NCI-H748 (cell line): ENCODE data around the gene CACNA1B.

Source experiments
- DNase-seq: peaks from one replicate; lab custom pipeline; 2025; ENCODE audit not compliant: unreplicated experiment; lab: John Stamatoyannopoulos, UW

The CACNA1B gene

GRCh38 chr9:137978262-137978714 is 100.7 kb downstream of the CACNA1B start:
- DNase-seq, result no peak

GRCh38 chr9:137982200-137982599 is 104.6 kb downstream of the CACNA1B start:
- no peak for DNase-seq

- no peak for DNase-seq
Measured at GRCh38 chr9:137984005-137984404, 106.4 kb downstream of the CACNA1B start.

- no peak for DNase-seq
Measured at GRCh38 chr9:137984520-137985257, 107.1 kb downstream of the CACNA1B start.

- no peak for DNase-seq
Measured at GRCh38 chr9:137985637-137986071, 108.1 kb downstream of the CACNA1B start.

GRCh38 chr9:137986268-137987099 is 108.9 kb downstream of the CACNA1B start:
- DNase-seq, result no peak

- no peak for DNase-seq
Measured at GRCh38 chr9:137987244-137988030, 109.9 kb downstream of the CACNA1B start.

- DNase-seq, result no peak
Measured at GRCh38 chr9:137988051-137988450, 110.5 kb downstream of the CACNA1B start.

- no peak for DNase-seq
Measured at GRCh38 chr9:137988701-137989100, 111.1 kb downstream of the CACNA1B start.

- DNase-seq, result no peak
Measured at GRCh38 chr9:137989156-137989555, 111.6 kb downstream of the CACNA1B start.

- no peak for DNase-seq
Measured at GRCh38 chr9:137989999-137990715, 112.6 kb downstream of the CACNA1B start.

GRCh38 chr9:138003485-138004190 is 126.1 kb downstream of the CACNA1B start:
- DNase-seq, result no peak

- no peak for DNase-seq
Measured at GRCh38 chr9:138006576-138007233, 129.1 kb downstream of the CACNA1B start.

GRCh38 chr9:138007566-138007917 is 130.0 kb downstream of the CACNA1B start:
- no peak for DNase-seq

GRCh38 chr9:138007918-138008841 is 130.6 kb downstream of the CACNA1B start:
- no peak for DNase-seq

GRCh38 chr9:138009016-138009802 is 131.6 kb downstream of the CACNA1B start:
- DNase-seq, result no peak

GRCh38 chr9:138009803-138010690 is 132.5 kb downstream of the CACNA1B start:
- no peak for DNase-seq
